HK-2 (cell line): ENCODE data around the gene GPR15LG.
"Not testable (repeated sequence)": the region's sequence is repeated elsewhere in the genome, so short reads cannot be mapped to it uniquely, and the experiment has no call there.

Source experiments
- DNase-seq: peaks from one replicate; pipeline ENCODE4 v3.0.0-alpha.2; 2018; ENCODE audit not compliant: unreplicated experiment

GPR15LG gene

DNA sequence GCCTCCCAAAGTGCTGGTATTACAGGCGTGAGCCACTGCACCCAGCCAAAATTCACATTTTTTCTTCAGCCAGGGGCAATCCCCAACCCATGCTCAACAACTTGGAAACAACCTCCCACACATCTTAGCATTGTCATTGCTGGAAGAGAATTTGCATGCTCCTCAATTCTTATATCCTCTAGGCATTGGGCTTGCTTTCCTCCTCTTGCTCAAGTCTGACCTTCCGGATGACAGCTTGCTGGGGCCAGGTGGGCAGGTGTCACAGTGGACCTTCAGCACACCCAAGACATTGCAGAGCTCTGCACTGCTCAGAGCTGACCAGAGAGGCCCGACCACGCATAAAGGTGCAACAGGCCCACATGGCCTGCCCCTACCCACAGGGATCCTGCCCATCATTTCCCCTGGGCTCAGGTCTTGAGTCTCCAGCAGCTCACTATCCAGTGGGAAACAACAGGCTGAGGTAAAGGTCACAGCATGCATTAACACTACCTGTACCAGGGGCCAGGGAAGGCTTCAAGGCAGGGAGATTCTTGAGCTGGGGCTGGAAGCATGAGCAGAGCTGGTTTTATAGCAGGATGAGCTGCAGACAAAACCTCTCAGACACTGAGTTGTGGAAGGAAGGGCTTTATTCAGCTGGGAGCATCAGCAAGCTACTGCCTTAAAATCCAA is 6.8 kb upstream of the GPR15LG start:
- no peak for DNase-seq

DNA sequence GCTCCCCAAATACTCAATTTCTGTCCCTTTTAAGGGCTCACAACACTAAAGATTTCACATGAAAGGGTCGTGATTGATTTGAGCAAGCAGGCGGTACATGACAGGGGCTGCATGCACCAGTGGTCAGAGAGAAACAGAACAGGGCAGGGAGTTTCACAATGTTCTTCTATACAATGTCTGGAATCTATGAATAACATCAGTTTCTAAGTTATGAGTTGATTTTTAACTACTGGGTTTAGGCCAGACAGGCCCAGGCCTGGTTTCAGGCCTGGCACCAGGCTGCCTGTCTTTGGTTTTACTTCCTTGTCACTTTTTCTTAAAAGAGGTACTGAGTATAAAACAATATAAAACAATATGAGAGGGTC is 6.3 kb upstream of the GPR15LG start:
- DNase-seq = not testable (repeated sequence)

DNA sequence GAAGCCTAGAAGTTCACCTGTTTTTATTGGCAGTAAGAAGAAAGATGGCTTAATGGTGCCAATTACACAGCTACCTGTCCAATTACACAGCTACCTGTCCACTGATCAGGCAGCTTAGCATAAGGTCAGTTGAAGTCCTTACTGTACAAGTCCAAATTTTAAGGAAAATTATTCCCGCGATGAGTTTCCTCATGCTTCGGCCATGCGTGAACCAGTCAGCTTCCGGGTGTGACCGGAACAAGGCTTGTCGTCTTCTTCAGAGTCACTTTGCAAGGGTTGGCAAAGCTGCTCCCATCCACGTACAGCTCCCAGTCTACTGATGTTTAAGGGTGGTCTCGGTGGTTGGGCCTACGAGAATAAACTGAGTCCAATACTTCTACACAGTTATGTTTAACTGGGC is 5.2 kb upstream of the GPR15LG start:
- not testable (repeated sequence) for DNase-seq

DNA sequence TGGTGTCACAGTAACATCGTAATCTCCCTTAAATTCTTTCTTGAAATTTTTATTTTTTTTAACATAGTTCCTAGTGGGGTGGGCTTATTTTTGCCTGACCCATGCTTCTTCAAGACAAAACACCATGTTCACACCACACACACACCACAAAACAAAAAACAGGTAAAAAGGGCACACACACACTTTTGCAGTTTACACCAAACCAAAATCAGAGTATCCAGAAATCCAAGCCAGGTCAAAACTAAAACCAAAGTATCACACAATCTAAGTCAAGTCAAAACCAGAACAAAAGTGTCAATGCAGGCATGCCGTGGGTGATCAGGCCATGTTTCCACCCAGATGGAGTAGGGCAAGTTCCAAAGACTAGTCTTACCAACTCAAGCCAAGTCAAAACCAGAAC is 2.4 kb upstream of the GPR15LG start:
- not testable (repeated sequence) for DNase-seq

DNA sequence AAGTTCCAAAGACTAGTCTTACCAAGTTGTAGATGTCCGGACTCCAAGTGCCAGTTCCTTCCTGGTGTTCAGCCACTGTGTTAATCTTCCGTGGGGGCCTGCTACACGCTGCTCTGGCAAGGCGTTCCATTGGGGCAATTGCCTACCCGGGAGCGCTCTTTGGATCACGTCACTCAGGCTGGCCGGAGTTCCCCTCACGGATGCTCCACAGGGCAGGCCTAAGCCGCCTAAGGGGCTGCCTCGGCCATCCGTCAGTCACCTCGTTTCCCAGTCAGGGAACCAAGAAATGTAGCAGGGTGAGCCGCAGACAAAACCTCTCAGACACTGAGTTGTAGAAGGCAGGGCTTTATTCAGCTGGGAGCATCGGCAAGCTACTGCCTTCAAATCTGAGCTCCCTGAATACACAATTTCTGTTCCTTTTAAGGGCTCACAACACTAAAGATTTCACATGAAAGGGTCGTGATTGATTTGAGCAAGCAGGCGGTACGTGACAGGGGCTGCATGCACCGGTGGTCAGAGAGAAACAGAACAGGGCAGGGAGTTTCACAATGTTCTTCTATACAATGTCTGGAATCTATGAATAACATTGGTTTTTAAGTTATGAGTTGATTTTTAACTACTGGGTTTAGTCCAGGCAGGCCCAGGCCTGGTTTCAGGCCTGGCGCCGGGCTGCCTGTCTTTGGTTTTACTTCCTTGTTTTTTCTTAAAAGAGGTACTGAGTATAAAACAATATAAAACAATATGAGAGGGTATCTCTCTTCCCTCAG is 1.7 kb upstream of the GPR15LG start:
- not testable (repeated sequence) for DNase-seq

DNA sequence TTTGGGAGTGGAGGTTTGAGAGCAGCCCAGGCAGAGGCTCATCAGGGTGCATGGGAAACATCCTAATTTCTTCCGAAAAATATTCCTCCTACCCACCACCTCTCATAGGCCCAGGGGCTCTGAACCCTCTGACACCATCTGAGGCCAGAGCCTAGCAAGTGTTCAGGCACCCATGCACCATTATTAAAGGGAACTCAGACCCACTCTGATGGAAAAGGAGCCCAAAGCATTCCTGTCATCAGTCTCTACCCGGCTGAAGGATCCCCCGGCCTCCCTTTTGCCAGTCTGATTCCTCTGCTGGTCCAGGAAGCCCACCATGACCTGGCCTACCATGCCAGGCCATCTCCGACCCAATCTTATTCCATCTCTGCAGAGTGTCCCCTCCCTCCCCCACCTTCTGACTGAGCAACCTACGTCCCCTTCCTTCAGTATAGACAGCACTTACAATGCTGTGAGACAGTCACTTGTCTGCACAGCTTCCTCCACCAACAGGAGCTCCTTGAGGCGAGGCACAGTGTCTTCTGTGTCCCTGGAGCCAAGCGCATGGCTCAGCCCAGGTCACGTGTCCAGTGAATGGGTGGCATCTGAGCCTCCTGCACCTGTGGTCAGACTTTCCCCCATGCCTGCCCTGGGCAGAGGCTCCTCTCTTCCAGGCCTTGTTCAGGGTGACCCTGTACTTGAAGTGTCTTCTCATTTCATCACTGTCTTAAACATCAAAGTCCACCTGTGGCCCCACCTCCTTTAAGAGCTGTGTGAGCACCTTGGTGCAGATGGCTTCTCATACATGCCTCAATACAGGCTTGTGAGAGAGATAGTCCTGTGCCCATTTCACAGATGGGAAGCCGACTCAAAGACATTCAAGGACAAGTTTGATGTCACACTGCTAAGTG is 889 bp upstream of the GPR15LG start:
- DNase-seq = no peak

DNA sequence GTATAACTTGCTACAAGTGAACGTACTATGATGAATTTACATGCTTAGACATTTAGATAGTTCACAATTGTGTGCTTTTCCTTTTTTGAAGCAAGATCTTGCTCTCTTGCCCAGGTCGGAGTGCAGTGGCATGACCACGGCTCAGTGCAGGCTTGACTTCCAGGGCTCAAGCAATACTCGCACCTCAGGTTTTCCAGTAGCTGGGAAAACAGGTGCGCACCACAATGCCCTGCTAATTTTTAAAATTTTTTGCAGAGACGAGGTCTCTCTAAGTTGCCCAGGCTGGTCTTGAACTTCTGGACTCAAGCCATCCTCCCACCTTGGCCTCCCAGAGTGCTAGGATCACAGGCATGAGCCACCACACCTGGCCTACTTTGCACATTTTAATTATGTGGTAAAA is 1.8 kb downstream of the GPR15LG start:
- no peak for DNase-seq

DNA sequence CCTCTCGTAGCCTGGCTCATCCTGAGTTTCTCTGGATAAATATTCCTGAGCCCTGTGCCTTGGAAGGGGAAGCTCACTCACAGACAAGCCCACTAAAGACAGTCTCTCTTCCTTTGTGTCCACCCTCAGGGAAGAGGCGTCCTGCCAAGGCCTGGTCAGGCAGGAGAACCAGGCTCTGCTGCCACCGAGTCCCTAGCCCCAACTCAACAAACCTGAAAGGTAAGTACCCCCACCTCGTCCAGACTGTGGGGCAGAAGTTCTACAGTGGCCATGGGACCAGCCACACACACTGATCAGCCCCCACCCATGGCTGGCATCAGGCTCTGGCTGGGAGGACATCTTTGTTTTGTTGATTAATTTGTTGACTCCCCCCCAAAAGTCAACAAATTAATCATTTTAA is 2.8 kb downstream of the GPR15LG start:
- DNase-seq = no peak

DNA sequence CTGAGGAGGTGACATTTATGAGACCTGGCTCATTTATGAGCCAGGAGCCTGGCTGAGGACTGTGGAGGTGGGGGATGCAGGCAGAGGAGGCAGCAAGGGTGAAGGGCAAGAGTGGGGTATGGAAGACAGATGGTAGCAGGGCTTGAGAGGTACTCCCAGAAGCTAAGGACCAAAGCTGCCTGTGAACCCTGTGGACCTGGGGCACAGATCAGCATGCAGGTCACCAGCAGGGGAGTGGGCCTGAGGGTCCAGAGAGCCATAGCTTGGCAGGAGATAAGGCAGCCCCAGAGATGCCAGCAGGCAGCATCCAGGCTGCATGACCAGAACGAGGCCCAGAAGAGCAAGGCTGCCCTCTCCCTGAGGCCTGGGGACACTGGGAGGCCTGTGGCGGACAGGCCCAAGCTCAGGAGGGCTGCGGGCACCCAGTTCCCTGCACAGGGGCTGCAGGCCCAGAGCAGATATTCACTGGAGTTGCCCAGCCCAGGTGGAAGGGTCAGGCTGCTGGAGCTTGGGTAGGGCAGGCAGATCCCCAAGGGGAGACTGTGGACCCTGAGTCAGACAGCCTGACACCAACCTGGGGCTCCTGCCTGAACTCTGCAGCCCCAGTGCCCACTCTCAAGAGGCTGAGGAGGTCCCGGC is 3.4 kb downstream of the GPR15LG start:
- no peak for DNase-seq

DNA sequence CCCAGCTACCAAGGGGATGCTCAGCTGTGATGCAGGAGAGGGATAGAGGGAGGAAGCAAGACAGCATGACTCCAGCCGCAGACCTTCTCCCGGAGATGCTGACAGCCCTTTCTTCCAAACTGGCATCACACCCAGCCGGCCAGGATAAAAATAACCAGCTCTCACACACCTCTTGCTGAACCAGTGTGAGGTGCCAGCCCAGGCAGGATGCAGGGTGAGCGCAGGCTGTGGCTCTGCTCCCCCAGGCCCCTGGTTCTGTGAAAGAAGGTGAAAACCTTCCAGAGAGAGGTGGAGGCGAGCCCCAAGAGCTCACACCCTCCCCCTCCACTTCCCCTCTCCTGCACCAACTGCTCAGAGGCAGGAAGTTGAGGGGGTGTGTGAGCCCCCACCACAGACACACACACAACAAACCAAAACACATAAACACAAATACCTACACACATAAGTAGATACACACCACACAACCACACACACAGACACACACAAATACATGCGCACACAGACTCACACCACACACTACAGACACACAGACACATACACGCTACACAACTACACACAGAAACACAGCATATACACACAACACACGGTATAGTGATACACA is 4.0 kb downstream of the GPR15LG start:
- DNase-seq = no peak

DNA sequence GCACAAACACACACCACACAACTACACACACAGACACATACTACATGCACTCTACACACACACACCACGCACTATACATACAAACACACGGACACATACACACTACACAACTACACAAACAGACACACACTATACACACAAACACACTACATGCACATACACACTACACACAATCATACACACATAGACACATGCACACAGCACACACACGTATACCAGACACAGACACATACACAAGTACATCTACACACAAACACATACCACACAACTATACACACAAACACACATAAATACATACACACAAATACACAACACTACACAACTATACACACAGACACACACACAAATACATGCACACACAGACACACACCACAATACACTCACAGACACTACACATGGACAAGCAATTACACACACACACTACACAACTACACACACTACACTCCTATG is 4.6 kb downstream of the GPR15LG start:
- no peak for DNase-seq

DNA sequence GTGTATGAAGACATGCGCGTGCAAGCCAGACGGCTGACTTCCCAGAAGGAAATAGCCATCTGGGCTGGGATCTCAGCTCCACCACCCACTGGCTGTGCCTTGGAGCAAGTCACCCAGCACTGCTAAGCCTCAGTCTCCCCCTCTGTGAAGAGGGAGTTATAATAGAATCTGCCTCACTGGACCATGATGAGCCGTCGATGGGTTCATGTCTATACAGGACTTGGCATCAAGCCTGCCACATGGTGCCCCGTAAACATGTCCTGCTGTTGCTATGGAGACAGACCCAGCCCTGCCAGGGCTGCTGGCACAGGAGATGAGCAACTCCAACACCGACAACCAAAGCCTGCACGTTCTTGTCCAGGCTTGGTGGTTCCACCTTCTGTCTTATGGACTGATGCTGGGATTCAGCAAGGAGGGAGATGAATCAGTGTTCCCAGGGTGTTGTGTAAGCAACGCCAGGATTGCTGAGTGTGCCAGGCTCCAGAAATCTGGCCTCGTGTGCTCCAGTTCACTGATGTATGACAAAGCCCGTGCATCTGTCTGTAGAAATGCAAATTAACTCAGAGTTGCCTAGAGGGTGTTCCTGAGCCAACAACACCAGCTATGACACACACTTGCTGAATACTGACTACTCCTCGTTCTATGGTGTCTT is 5.6 kb downstream of the GPR15LG start:
- DNase-seq = peak; percentile 38

DNA sequence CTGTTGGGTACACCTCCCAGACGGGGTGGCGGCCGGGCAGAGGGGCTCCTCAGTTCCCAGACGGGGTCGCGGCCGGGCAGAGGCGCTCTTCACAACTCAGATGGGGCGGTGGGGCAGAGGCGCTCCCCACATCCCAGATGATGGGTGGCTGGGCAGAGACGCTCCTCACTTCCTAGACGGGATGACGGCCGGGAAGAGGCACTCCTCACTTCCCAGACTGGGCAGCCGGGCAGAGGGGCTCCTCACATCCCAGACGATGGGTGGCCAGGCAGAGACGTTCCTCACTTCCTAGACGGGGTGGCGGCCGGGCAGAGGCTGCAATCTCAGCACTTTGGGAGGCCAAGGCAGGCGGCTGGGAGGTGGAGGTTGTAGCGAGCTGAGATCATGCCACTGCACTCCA is 6.8 kb downstream of the GPR15LG start:
- not testable (repeated sequence) for DNase-seq

DNA sequence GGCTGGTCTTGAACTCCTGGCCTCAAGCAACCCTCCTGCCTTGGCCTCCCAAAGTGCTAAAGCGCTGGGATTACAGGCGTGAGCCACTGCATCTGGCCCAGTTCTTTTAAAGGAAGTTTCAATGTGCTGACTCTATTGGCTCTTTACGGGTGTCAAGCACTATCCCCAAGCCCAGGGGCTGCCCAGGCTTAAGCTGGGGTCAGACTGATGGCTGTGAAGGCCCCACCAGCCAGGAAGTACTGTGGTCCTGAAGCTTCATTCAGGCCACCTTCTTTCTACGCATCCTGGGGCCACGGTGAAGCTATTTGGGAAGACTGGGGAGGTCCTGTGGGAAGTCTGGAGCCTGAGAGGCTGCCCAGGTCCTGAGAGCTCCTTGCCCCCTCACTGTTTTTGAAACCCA is 8.0 kb downstream of the GPR15LG start:
- no peak for DNase-seq

DNA sequence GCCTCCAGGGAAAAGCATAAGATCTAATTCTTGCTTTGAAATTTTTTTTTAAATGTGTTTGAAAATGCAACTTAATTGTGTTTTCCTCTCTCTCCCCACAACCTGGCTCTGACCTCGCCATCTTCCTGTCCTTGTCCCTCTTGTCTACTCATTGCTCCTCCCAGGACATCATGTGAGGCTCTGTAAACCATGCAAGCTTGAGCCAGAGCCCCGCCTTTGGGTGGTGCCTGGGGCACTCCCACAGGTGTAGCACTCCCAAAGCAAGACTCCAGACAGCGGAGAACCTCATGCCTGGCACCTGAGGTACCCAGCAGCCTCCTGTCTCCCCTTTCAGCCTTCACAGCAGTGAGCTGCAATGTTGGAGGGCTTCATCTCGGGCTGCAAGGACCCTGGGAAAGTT is 10.9 kb downstream of the GPR15LG start:
- DNase-seq = no peak

DNA sequence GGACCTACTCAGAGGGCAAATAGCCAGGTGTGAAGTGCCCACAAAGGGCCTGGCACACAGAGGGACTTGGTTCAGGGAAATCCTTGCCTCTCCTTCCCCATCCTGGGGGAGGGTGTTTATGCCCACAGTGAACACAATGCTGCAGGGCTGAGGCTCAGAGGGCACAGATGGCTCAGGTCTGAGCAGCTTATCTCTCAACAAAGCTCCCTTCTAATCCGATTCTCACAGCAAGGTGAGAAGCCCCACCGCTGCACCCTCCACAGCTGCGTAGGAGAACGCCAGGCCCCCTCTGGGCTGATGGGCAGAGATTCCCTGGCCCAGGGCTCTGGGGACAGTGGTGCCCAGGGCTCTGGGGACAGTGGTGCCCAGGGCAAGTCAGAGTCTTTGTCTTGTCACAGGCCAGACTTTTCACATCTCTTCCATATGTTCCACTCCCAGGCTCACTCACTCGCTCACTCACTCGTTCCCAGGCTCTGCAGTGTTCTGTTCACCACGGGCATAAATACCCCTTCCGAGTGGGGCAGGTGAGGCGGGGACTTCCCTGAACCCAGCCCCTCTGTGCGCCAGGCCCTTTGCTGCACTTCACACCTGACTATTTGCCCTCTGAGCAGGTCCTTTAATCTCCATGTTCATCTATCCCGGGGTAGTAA is 12.1 kb downstream of the GPR15LG start:
- DNase-seq = no peak

DNA sequence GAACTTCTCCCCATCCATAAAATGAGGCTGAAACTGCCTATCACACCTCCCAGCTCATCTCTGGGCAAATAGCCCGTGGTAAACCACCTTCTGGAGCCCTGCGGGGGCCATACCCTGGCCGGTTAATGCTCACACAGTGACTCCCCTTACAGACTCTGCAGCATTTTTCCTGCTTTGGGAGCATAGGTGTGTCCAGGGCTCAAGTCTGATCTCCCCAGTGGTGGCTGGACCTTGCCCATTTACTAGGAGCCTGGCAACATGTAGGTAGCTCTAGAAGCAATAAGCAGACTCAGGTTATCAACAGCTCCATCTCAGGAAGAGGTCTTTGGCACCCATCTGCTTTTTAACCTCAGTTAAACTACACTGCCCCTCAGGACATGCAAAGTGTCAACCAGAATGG is 15.2 kb downstream of the GPR15LG start:
- no peak for DNase-seq

DNA sequence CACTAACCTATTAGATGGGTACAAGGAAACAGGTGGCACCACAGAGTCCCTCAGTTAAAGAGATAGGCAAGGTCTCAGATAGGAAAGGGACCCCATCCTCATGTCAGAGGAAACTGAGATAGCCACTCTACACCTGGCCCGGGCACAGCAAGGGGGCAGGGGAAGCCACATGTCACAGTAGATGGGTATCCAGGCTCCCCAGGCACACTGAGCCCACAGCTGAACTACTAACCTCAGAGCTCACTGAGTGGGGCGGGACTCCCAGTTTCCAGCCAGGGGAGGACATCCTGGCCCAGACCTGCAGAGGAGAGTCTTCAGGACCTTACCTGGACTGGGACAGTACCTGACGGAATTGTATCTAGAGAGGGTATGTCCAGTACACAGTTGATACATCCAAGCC is 17.0 kb downstream of the GPR15LG start:
- no peak for DNase-seq

DNA sequence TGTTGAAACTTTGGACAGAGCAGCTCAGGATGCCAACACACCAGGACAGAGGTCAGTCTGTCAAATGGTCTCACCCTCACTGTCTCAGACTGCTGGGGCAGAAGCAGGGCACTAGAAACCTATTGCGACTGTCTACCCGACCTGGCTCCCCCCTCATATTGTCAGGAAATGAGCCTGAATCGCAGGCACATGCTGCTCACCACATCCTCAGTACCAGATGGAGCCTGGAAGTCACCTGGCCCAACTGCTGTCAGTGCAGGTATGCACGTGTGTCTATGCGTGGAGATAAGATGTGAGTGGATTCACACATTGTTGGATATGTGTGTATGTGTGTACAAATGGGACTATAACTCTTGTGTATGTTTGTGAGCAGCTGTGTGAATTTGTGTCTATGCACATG is 17.5 kb downstream of the GPR15LG start:
- no peak for DNase-seq

DNA sequence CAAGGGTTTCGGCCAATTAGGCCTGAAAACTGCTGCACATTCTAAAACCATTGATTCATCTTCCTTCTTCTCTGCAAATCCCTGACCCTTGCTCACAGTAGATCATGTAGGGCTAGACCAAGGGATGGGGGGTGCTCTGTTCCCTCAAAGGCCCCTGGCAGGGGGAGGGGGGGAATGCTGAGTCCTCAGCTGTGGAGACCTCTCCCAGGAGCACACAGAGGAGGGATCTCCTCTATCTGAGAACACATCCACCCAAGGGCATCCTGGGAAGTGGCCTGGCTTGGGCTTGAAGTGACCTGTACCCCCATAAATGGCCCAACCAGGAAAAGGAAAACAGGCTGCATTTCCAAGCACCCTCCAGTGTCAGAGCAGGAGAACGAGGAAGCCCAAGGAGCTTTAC is 19.7 kb downstream of the GPR15LG start:
- no peak for DNase-seq
